GM12878 (cell line): ENCODE measurements around the gene F11. TPM values are rescaled to one million over a fixed set of nuclear protein-coding genes. Genes with fewer than 3 reads are reported as not detected.

Experiments used
- ATAC-seq: fragments of 200-7000 bp; cut with Tn5 transposase; 3 replicates; pipeline ENCODE4 v1.9.1; 2020; ENCODE audit warnings: mild to moderate bottlenecking, moderate library complexity
- BruUV-seq: library from RNA; stranded (reverse); fragments of 400-500 nt; replicated peaks from 2 replicates; lab custom pipeline; 2021; lab: Mats Ljungman, UMichigan
- CTCF ChIA-PET: fragments of 300-600 bp; sonication (Branson Sonifier 250); formaldehyde crosslinking; extraction: SDS; loops from one replicate; lab custom pipeline; 2021; ENCODE audit warnings: inconsistent platforms; lab: Yijun Ruan, JAX
- POLR2A ChIA-PET: fragments of 350-600 bp; formaldehyde crosslinking; extraction: SDS; loops from one replicate; lab custom pipeline; 2021; ENCODE audit warnings: inconsistent platforms; lab: Charles Lee
- RAD21 ChIA-PET: fragments of 300-600 bp; sonication (Branson Sonifier 250); formaldehyde crosslinking; loops from one replicate; lab custom pipeline; 2023; ENCODE audit warnings: antibody characterized with exemption; ENCODE audit not compliant: unreplicated experiment; lab: Charles Lee
- SMC1A ChIA-PET: fragments of 300-600 bp; sonication (Branson Sonifier 250); formaldehyde crosslinking; loops from one replicate; lab custom pipeline; 2023; ENCODE audit not compliant: unreplicated experiment, uncharacterized antibody; lab: Charles Lee
- DNase-seq: peaks from one replicate; pipeline ENCODE4 v3.0.0-alpha.2; 2011; ENCODE audit warnings: low read depth, low spot score
- FAIRE-seq: peaks from 3 replicates; lab custom pipeline; 2011; peaks lifted over from hg19 to GRCh38; lab: Jason Lieb, UNC
- H2AFZ ChIP-seq: 2 replicates; pipeline ENCODE4 v1.6.0; 2011; ENCODE audit warnings: low read depth, low read length, control low read depth; ENCODE audit not compliant: control insufficient read depth
- H3K27ac ChIP-seq: 2 replicates; pipeline ENCODE4 v1.5.1; 2011; ENCODE audit warnings: control low read depth; ENCODE audit not compliant: control insufficient read depth, insufficient read depth
- H3K27me3 ChIP-seq, 2 experiments: replicated peaks in 1 of 2; 2 replicates each; pipeline versions ENCODE4 v1.6.0 to v1.6.1; 2011; ENCODE audit warnings: low read length in 1 of 2; ENCODE audit not compliant: control insufficient read depth in 2 of 2, insufficient read depth in 2 of 2
- H3K36me3 ChIP-seq, 2 experiments: 2 replicates each; pipeline ENCODE4 v1.5.1; 2011; ENCODE audit warnings: low read length in 1 of 2; ENCODE audit not compliant: control insufficient read depth in 2 of 2, insufficient read depth in 2 of 2
- H3K4me1 ChIP-seq: 2 replicates; pipeline ENCODE4 v1.6.1; 2011; ENCODE audit warnings: mild to moderate bottlenecking, low read length, moderate library complexity, mixed read lengths; ENCODE audit not compliant: control insufficient read depth, insufficient read depth
- H3K4me2 ChIP-seq: 2 replicates; pipeline ENCODE4 v1.6.0; 2011; ENCODE audit warnings: control low read depth; ENCODE audit not compliant: control insufficient read depth, insufficient read depth
- H3K4me3 ChIP-seq: fragments of 200-600 bp; sonication (generic); 2 replicates; pipeline ENCODE4 v1.5.1; 2016
- H3K79me2 ChIP-seq: 2 replicates; pipeline ENCODE4 v1.6.0; 2011; ENCODE audit warnings: low read length; ENCODE audit not compliant: control insufficient read depth, insufficient read depth
- H3K9ac ChIP-seq: 2 replicates; pipeline ENCODE4 v1.8.0; 2011; ENCODE audit warnings: low read length, control low read depth, mixed read lengths; ENCODE audit not compliant: control insufficient read depth, insufficient read depth
- H3K9me3 ChIP-seq: replicated peaks from 3 replicates; pipeline ENCODE4 v1.5.1; 2011; ENCODE audit warnings: mild to moderate bottlenecking, low read length; ENCODE audit not compliant: control insufficient read depth, insufficient read depth
- H4K20me1 ChIP-seq: 2 replicates; pipeline ENCODE4 v1.6.0; 2011; ENCODE audit not compliant: control insufficient read depth, insufficient read depth
- HDGF ChIP-seq: fragments of 450-650 bp; IDR thresholded peaks from 2 replicates; pipeline ENCODE4 v1.6.1; 2016; ENCODE audit warnings: antibody characterized with exemption
- KAT2A ChIP-seq: conservative IDR thresholded peaks from 2 replicates; pipeline ENCODE4 v1.6.1; 2011; ENCODE audit warnings: low read depth, low read length; ENCODE audit not compliant: control insufficient read depth
- MEF2B ChIP-seq: fragments of 450-650 bp; IDR thresholded peaks from 2 replicates; pipeline ENCODE4 v1.6.1; 2018; ENCODE audit warnings: mild to moderate bottlenecking, moderate library complexity; ENCODE audit not compliant: partially characterized antibody, poor library complexity, severe bottlenecking
- SMAD1 ChIP-seq: fragments of 450-650 bp; IDR thresholded peaks from 2 replicates; pipeline ENCODE4 v1.6.1; 2018; ENCODE audit warnings: mild to moderate bottlenecking, low read depth; ENCODE audit not compliant: partially characterized antibody
- SREBF1 ChIP-seq: IDR thresholded peaks from 2 replicates; pipeline ENCODE4 v1.6.1; 2012; ENCODE audit warnings: mild to moderate bottlenecking, low read length
- TAF1 ChIP-seq: IDR thresholded peaks from 2 replicates; pipeline ENCODE4 v1.6.1; 2011; ENCODE audit warnings: mild to moderate bottlenecking, low read depth, low read length, borderline replicate concordance
- WGBS: methylation state at CpG from one replicate; pipeline ENCODE4 v1.1.6; 2016; ENCODE audit warnings: low lambda C conversion rate; ENCODE audit not compliant: insufficient replicate concordance, insufficient coverage; ENCODE audit errors: missing lambda C conversion rate; 5-methylcytosine and 5-hydroxymethylcytosine counted together
- in situ Hi-C: fragments of 300-500 bp; cut with MboI; formaldehyde crosslinking; loops from 9 replicates; pipeline ENCODE4 v1.14.3; 2018; ENCODE audit warnings: mixed read lengths
- intact Hi-C: fragments of 100-400 bp; cut with micrococcal nuclease; formaldehyde crosslinking; loops from one replicate; pipeline ENCODE4 v1.14.2; 2022; ENCODE audit not compliant: unreplicated experiment
- polyA plus RNA-seq, 11 experiments: library from polyadenylated mRNA; depleted of rRNA in 4 of 11; unstranded in 6 of 11; stranded (reverse) in 5 of 11; fragments of >200 nt; fragmentation: Nextera tagmentation in 4 of 11; fragmentation: Illumina TruSeq in 1 of 11; extraction: Ambion mirVana in 4 of 11; extraction: Trizol in 1 of 11; gene quantifications; 1 replicate in 1 of 11; 2 replicates in 10 of 11; pipeline versions ENCODE4 v1.2.1 to v1.2.3, GENCODE V29; 2011 to 2016; ENCODE audit warnings: inconsistent platforms in 2 of 11, missing spikeins in 2 of 11, low read depth in 1 of 11
- total RNA-seq, 4 experiments: library from RNA; depleted of rRNA in 3 of 4; stranded (reverse); fragments of >200 nt in 3 of 4; fragmentation: Illumina TruSeq in 1 of 4; extraction: Trizol in 1 of 4; gene quantifications; 2 replicates each; pipeline versions ENCODE4 v1.2.1 to v1.2.3, GENCODE V29; 2013 to 2021
- TF ChIP-seq, protein P1 (sequence below): fragments of 450-650 bp; IDR thresholded peaks from 2 replicates; pipeline ENCODE4 v1.6.1; 2017; ENCODE audit warnings: antibody characterized with exemption, mild to moderate bottlenecking, moderate library complexity
- TF ChIP-seq, protein P2 (sequence below): fragments of 450-650 bp; IDR thresholded peaks from 2 replicates; pipeline ENCODE4 v1.6.1; 2017; ENCODE audit warnings: mild to moderate bottlenecking
- TF ChIP-seq, protein P3 (sequence below): fragments of 450-650 bp; IDR thresholded peaks from 2 replicates; pipeline ENCODE4 v1.6.1; 2018; ENCODE audit warnings: borderline replicate concordance, mild to moderate bottlenecking; ENCODE audit not compliant: partially characterized antibody

F11 gene
- total and polyA plus RNA-seq, 10 of the 15 experiments (the other 5 are each of a cell fraction or from before 2014, with no cell fraction given): not detected

DNA sequence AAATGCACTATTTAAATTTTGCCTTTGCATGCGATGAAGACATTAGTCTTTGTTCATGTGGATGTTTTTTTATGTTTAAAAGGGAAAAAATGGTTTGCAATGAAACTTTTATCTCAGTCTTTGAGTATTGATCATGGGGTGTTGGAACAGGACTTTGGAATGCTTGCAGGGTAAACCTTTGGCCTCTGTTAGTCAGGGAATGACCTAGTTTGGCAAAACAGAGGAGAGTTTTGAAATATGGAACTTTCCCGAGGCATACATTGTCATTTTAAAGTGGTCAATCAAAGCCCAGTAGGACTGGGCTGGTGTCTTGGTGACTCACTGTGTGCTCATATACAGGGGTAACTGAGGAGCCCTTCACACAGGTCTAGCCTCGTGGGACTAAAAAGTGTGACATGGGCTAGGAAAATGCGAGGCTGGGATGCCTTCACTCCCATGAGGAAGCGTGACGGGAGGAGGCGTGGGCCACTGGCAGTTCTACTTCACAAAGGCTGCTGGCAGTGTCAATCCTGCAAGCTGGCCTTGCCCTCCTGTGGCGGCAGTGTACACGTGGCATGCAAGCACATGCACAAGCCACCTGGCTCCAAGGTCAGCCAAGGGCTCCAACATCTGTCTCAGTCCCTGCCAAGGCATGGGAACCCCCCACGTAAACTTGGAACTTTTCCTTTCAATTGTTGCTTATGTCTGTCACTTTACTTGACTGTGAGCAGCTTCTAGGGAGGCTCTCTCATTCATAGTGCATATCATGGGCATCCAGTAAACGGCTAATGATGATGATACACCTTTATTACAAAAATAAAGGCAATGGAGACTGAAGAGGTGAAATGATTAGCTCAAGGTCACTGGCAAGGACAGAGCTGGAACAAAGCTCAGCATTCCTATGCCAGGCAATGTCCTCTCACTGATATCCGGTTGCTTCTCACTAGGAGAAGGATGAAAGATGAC lies 5.2 kb upstream of the F11 start:
- no peaks in the 10 kb centered on the region for H4K20me1 ChIP-seq
- H3K9me3 ChIP-seq: no peaks in the 10 kb centered on the region
- POLR2A ChIA-PET: no interaction called here
- no peak overlapping the region for H2AFZ ChIP-seq
- RAD21 ChIA-PET: no interaction called here
- in situ Hi-C loops (no loop called here), intact Hi-C loops (no loop called here)
- ATAC-seq (no peak), DNase-seq (no peak), FAIRE-seq (no peak)
- H3K27me3 ChIP-seq: no peaks in the 10 kb centered on the region; a peak in 1 of 4 replicates
- H3K4me2 ChIP-seq: no peak overlapping the region
- H3K4me1 ChIP-seq: no peaks in the 10 kb centered on the region
- SMC1A ChIA-PET: no interaction called here
- no peak overlapping the region for H3K9ac ChIP-seq
- CTCF ChIA-PET: no interaction called here
- whole genome bisulfite sequencing: 29% methylated on average over 12 of the region's 12 CpGs
- no peaks in the 10 kb centered on the region for H3K36me3 ChIP-seq
- no TSS peak for BruUV-seq
- no peak for TF ChIP-seq SMAD1
- no peak for TF ChIP-seq TAF1
- no peak for TF ChIP-seq HDGF
- TF ChIP-seq, protein P1, sequence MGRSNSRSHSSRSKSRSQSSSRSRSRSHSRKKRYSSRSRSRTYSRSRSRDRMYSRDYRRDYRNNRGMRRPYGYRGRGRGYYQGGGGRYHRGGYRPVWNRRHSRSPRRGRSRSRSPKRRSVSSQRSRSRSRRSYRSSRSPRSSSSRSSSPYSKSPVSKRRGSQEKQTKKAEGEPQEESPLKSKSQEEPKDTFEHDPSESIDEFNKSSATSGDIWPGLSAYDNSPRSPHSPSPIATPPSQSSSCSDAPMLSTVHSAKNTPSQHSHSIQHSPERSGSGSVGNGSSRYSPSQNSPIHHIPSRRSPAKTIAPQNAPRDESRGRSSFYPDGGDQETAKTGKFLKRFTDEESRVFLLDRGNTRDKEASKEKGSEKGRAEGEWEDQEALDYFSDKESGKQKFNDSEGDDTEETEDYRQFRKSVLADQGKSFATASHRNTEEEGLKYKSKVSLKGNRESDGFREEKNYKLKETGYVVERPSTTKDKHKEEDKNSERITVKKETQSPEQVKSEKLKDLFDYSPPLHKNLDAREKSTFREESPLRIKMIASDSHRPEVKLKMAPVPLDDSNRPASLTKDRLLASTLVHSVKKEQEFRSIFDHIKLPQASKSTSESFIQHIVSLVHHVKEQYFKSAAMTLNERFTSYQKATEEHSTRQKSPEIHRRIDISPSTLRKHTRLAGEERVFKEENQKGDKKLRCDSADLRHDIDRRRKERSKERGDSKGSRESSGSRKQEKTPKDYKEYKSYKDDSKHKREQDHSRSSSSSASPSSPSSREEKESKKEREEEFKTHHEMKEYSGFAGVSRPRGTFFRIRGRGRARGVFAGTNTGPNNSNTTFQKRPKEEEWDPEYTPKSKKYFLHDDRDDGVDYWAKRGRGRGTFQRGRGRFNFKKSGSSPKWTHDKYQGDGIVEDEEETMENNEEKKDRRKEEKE: no peak
- TF ChIP-seq, protein P2, sequence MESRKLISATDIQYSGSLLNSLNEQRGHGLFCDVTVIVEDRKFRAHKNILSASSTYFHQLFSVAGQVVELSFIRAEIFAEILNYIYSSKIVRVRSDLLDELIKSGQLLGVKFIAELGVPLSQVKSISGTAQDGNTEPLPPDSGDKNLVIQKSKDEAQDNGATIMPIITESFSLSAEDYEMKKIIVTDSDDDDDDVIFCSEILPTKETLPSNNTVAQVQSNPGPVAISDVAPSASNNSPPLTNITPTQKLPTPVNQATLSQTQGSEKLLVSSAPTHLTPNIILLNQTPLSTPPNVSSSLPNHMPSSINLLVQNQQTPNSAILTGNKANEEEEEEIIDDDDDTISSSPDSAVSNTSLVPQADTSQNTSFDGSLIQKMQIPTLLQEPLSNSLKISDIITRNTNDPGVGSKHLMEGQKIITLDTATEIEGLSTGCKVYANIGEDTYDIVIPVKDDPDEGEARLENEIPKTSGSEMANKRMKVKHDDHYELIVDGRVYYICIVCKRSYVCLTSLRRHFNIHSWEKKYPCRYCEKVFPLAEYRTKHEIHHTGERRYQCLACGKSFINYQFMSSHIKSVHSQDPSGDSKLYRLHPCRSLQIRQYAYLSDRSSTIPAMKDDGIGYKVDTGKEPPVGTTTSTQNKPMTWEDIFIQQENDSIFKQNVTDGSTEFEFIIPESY: no peak
- no peak for TF ChIP-seq KAT2A
- TF ChIP-seq MEF2B: no peak
- TF ChIP-seq SREBF1: no peak
- TF ChIP-seq, protein P3, sequence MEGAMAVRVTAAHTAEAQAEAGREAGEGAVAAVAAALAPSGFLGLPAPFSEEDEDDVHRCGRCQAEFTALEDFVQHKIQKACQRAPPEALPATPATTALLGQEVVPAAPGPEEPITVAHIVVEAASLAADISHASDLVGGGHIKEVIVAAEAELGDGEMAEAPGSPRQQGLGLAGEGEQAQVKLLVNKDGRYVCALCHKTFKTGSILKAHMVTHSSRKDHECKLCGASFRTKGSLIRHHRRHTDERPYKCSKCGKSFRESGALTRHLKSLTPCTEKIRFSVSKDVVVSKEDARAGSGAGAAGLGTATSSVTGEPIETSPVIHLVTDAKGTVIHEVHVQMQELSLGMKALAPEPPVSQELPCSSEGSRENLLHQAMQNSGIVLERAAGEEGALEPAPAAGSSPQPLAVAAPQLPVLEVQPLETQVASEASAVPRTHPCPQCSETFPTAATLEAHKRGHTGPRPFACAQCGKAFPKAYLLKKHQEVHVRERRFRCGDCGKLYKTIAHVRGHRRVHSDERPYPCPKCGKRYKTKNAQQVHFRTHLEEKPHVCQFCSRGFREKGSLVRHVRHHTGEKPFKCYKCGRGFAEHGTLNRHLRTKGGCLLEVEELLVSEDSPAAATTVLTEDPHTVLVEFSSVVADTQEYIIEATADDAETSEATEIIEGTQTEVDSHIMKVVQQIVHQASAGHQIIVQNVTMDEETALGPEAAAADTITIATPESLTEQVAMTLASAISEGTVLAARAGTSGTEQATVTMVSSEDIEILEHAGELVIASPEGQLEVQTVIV: no peak
- H3K27ac ChIP-seq: no peak overlapping the region
- H3K4me3 ChIP-seq: no peak overlapping the region
- no peaks in the 10 kb centered on the region for H3K79me2 ChIP-seq
